ENCODE data around the gene STRIP2.
"Not testable (repeated sequence)": the region's sequence is repeated elsewhere in the genome, so short reads cannot be mapped to it uniquely, and the experiment has no call there.

The STRIP2 gene

DNA sequence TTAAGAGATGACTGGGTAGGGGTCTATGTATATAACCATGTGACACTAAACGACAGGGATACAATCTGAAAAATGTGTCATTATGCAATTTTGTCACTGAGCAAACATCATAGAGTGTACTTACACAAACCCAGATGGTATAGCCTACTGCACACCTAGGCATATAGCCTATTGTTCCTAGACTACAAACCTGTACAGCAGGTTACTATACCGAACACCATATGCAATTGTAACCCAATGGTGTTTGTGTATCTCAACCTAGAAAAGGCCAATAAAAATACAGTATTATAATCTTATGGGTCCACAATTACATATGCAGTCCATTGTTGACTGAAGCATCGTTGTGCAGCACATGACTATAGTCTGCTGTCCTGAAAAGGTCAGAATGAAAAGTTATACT lies 22.9 kb downstream of the STRIP2 start:
- DNase-seq = no peak

DNA sequence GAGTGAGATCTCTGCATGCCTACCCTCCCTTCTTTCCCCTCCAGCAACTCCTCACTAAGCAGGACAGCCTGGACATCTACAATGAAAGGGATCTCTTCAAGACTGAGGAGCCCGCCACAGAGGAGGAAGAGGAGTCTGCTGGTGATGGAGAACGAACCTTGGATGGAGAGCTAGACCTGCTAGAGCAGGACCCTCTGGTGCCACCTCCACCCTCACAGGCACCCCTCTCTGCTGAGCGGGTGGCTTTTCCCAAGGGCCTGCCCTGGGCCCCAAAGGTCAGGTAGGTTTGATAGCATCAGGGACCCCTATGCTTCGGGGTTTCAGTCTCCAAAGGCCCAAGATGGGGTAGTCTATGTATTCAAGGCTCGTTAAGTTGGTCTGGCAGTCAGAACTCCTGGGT lies 23.9 kb downstream of the STRIP2 start:
- DNase-seq = no peak

DNA sequence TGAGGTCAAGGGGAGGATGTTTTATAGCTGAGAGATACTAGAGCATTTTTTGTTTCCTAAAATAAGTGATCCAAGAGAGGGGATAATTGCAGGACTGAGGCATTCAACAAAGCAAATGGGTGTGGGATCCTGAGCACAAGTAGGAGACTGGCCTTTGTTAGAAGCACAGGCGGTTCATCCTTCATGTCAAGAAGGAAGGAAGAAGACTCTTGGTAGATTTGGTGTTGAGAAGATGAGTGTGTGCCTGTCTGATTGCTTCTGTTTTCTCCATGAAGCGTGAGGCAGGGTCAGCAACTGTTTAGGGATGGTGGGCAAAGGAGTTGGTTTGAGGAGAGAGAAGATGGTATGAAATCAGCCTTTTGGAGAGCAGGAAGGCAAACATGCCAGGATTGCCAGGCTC lies 27.6 kb downstream of the STRIP2 start:
- DNase-seq = no peak

DNA sequence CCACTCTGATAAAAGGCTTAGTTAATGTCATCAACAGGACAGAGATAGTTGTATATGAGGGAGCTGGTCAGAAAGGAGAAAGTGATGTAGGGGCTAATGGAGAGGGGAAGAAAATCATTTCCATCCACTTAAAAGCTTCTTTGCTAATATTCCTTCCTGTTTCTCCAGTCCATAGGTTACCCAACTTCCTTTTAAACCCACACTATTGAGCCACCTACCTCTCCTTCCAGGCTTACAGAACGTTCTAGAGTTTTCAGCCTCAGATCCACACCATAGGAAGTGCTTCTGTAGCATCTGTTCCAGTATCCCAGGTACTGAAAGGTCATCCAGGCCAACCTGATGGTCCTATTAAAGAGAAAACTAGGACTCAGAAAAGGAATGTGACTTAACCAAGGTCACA lies 28.2 kb downstream of the STRIP2 start:
- DNase-seq = no peak

DNA sequence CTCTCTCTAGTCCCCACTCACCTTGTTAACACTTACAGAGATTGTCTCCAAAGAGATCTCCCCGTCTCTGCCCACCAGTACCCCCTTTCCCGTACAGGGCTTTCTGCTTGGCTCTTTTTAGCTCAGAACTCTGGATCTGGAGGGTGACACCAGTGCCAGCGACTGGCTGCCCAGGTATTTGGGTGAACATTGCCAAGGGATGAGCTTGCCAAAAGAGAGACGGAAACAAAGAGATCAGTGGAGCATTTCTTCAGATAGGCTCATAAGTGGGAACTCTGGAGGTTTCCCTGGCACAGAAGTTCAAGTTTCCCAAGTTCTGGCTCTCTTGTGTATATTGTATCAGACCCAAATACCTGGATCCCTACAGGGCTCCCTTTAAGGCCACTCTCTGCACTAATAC lies 30.0 kb downstream of the STRIP2 start:
- DNase-seq = no peak

DNA sequence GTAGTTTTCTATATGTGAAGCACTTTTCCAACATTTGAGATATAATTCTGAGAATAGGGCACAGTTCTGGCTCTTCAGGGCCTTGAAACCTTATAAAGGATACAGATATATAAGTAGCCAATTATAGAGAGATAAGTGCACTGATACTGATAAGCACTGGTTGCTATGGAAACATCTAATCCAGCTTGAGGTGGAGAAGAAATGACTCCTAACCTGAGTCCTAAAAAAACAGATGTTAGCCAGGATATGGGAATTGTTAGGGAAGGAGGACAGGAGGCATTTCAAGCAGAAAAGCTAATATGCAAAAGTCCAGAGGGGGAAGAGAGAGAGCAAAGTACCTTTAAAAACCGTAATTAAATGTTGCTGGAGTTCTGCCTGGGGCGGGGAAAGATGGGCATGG lies 30.8 kb downstream of the STRIP2 start:
- DNase-seq = no peak

DNA sequence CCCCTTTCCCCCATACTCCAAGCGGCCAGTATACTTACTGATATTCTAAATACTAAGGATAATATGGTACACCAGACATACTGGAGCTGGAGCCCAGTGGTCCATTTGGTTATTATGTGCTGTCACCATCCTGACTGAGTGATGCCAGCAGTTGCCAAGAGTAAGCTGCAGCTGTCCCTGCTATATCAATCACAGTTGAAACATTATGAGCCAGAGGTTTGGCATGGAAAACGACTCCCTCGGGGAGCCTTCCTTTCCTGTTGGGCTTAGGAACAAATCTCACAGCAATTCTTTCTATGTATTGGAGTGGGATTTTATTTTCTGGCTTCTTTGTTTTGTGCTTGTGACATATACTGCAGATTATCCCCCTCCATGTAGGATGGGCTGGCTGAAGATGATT lies 32.6 kb downstream of the STRIP2 start:
- no peak for DNase-seq

DNA sequence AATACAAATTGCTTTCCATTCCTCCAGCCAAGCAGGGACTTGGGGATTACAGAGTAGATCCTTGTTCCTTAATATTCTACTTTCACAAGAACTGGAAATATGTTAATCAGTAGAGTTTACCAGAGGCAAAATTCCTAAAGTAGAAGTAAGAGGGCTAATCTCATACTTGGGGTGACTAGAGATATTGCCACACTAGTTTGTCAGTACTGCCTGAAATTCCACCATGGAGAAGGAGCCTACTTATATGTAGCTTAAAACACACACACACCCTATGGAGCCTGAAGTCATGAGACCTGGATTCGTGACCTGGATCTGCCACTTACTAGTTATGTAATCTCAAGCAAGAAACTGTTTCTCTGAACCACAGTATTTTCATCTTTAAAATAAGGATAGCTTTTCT lies 33.9 kb downstream of the STRIP2 start:
- no peak for DNase-seq

DNA sequence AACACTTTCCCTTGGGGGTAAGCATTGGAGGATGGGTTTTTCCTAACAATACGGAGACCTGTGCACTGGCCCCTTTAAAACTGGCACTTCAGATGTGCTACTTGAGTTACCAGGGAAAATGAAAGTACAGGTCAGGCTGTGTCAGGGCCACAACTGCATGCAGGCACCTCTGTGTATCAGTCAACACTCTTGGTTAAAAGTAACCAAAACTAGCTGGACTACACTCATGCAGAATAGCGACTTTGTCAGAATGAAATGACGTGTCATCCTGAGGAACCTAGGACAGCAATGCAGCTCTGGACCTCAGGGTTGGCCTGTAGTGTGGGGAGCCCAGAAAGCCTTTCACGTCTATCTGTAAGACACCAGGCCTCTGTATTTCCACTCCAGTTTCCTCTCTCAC lies 34.3 kb downstream of the STRIP2 start:
- no peak for DNase-seq

DNA sequence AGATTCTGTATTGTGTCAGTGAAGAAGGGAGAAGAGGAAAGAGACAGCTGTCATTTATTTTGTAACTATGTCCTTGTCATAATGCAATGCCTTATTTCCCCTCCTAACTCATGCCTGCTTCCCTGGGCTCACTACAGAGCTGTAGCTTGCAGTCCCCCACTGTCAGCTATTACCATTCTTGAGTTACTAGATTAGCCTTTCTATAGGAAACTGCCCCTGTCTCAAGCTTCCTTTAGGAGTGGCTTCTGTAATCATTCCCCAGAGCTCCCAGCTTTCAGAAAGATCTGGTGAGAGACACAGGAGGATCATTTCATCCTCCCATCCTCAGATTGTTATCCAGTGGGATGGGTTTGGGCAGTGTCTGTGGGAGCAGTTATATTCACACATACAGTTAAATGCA lies 35.7 kb downstream of the STRIP2 start:
- no peak for DNase-seq

DNA sequence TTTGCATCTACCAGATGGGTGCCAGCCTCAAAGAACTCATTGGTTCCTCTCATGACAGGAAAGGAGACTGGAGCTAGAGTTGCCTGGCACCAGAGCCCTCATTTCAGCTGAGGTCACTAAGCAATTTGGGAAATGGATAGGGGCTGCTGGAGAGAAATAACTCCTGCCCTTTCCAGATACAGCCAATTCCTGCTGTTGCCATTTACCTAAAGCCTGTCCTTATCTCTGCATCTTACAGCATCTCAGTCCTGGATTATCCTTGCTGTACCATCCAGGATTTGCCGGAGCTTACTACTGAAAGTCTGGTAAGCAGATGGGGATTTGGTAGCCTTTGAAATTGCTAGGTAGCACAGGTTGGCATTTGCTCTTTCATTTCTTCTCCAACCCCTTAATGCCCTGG lies 36.2 kb downstream of the STRIP2 start:
- DNase-seq = no peak

DNA sequence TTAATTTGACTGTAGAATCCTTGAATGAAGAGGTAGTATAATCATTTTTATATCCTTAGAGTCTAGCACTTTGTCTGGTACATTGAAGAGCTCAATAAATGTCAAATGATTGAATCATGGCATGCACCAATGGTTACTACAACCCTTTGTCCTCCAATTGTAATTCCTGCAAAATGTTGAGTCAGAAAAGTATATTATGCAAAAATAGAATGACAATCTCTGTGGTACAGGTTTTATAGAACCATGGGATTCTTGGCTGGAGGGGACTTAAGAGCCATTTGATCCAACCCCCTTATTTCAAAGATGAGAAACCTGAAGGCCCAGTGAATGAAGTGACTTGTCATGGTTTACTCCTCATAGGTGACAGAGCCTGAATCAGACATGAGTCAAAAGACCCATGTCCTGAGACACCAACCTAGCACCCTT lies 37.2 kb downstream of the STRIP2 start:
- DNase-seq = no peak

DNA sequence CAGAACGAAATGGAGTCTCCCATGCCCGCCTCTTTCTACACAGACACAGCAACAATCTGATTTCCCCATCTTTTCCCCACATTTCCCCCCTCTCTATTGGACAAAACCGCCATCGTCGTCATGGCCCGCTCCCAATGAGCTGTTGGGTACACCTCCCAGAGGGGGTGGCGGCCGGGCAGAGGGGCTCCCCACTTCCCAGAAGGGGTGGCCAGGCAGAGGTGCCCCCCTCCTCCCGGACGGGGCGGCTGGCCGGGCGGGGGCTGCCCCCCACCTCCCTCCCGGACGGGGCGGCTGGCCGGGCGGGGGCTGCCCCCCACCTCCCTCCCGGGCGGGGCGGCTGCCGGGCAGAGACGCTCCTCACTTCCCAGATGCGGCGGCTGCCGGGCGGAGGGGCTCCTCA lies 41.7 kb downstream of the STRIP2 start:
- DNase-seq = not testable (repeated sequence)

DNA sequence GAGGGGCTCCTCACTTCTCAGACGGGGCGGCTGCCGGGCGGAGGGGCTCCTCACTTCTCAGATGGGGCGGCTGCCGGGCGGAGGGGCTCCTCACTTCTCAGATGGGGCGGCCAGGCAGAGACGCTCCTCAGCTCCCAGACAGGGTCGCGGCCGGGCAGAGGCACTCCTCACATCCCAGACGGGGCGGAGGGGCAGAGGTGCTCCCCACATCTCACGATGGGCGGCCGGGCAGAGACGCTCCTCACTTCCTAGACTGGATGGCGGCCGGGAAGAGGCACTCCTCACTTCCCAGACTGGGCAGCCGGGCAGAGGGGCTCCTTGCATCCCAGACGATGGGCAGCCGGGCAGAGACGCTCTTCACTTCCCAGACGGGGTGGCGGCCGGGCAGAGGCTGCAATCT lies 42.2 kb downstream of the STRIP2 start:
- DNase-seq = not testable (repeated sequence)

DNA sequence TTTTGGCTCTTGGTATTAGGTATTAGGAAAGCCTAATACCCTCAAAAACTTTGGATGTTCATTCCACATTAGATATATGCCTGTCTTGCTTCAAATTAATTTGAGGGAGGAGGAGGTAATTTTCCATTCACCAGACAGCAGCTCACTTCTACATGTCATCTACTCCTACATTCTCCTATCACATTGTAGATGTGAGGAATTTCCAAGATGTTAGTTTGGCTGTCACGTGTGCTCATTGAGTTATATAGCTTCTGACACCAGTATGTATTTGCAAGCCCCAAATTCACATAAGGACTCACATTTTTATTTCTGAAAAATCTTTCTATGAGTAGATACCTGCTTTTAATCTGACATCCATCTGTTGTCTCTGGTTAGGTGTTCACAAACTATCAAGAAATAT lies 45.6 kb downstream of the STRIP2 start:
- no peak for DNase-seq

DNA sequence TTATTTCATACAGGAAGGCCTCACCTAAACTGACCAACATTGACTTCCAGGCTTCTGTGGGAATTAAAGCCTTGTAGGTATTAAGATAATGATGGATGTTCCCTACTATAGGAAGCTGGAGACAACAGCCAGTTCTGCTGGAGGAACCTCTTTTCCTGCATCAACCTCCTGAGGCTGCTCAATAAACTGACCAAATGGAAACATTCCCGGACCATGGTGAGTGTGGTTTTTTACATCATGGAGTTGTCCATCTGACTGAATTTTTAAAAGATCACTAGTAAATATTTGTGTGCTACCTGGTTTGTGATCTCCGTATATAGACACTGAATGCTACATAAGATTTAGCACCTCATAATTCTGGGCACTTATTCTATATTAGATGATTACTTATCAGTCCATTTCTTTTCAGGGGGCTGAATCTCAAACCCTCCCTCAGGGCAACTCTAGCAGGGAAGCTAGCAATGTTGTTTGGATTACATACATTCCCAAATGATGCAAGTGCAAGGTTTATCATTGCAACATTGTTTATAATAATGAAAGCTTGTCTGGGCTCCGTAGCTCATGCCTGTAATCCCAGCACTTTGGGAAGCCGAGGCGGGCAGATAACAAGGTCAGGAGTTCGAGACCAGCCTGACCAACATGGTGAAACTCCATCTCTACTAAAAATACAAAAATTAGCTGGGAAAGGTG lies 46.6 kb downstream of the STRIP2 start:
- DNase-seq = no peak

DNA sequence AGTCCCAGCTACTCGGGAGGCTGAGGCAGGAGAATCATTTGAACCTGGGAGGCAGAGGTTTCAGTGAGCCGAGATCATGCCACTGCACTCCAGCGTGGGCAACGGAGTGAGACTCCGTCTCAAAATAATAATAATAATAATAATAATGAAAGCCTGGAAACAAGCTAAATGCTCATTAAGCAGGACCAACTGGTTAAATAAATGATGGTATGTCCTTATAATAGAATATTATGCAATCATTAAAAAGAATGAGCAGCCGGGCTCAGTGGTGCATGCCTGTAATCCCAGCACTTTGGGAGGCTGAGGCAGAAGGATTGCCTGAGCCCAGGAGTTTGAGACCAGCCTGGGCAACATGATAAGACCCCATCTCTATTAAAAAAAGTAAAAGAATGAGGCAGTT lies 47.1 kb downstream of the STRIP2 start:
- DNase-seq = not testable (repeated sequence)

DNA sequence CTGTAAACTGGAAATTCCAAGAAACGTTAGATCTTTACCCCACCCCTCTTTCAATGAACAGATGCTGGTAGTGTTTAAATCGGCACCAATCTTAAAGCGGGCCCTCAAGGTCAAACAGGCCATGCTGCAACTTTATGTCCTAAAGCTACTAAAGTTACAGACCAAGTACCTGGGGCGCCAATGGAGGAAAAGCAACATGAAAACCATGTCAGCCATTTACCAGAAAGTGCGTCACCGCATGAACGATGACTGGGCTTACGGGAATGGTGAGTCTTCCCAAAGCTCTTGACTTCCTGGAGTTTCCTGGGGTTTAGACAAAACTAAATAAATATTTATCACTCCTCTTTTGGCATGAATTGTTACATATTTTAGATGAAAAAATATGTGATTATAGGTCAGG lies 48.5 kb downstream of the STRIP2 start:
- DNase-seq = no peak

DNA sequence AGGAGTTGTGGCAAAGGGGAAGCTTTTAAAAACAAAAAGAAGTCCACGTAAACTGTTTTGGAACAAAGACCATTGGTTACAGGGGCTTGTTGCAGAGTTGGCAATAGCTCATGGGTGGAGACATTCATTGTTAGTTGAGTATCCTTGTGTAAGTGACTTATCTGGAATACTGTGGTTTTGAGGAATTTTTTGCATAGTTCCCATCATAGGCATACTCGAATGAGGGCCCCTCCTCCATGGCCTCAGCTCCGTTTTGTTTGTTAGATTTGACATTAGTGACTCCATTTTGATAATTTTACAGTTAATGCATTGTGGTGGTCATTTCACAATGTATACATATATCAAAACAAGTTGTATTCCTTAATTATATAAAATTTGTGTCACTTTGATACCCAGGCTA lies 55.3 kb downstream of the STRIP2 start:
- DNase-seq = no peak

DNA sequence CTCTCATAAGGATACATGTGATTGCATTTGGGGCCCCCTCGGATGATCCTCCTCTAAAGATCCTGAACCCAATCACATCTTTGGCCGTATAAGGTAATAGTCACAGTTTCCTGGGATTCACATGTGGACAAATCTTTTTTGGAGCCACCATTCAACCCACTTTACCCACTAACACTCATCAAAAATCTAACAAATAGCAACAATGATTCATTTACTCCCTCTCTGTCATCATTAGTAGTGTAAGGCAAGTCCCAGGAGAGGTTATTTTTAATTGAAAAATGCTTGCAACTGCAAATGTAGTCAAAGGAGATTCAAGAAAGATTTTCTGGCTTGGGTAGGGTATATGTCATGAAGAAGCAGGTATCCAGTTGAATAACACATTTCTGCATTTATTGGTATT lies 58.2 kb downstream of the STRIP2 start:
- no peak for DNase-seq

DNA sequence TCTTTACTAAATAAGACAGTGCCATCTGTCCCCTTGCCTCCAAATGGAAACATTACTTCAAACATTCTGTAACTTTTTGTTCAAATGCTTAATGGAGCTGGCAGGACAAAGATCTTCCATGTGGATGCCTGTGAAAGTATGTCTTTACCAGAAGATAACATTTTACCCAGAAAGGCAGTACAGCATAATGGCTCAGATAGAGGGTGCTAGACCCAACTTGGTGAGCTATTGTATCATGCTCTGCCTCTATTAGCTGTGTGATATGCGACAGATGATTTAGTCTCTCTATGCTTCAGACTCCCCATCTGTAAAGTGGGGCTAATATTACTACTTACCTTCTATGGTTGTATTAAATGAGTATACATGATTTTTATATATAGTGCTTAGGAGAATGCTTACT lies 59.3 kb downstream of the STRIP2 start:
- DNase-seq = no peak

DNA sequence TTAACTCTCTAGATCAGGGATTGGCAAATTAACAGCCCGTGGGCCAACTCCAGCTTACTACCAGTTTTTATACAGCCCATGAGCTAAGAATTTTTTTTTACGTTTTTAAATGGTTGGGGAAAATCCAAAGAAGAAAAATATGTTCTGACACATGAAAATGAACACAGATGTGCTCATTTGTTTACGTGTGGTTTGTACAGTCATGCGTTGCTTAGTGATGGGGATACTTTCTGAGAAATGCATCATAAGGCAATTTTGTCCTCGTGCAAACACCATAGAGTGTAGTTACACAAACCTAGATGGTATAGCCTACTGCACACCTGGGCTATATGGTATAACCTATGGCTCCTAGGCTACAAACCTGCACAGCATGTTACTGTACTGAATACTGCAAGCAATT lies 59.8 kb downstream of the STRIP2 start:
- DNase-seq = no peak

DNA sequence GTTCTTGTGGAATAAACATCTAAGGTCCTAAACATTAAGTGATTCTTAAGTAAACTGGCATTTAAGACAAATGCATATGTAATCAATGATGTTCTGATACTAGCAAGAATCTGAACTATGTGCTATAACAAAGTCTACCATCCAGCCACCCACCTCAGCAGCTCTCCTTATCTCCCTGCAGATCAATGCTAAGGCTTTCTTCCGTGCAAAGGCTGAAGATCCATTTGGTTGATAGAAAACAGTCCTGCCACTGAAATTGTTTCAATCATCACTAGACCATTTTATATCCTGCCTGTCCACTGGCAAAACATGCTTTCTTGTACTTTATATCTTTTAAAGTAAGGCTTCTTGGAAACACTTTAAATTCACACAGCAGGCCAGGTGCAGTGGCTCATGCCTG lies 61.8 kb downstream of the STRIP2 start:
- no peak for DNase-seq

DNA sequence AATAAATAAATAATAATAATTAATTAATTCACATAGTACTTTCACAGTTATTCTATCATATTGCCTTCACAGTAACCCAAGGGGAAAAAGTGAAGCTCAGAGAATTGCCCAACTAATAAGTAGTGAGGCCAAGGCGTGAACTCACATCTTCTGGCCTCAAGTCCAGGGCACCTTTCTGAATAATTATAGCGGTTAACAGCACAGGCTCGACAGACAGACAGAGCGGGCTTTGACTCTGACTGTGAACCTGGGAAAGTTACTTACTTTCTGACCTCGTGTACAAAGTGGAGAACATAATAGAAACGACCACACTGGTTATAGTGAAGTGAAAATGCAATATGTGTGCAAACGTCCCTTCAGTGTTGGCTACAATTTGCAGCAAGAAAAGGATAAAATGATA lies 62.4 kb downstream of the STRIP2 start:
- DNase-seq = no peak

DNA sequence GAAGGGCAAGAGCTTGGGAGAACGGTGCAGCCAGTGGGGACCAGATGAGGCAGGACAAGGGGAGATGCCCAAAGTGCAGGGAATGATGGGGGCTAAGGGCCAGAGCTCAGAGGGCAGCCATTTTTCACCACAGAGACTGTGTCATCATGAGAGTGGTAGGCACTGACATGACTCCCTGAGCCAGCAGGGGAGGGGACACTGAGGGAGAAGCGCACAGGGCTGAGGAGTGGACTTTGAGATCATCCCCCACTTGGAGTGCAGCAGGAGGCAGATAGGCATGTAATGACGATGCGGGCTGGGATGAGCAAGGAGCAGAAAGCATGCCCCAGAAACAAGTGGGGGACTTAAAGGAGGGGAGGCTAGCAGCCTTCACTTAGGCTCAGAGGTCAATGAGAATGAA lies 62.9 kb downstream of the STRIP2 start:
- no peak for DNase-seq

DNA sequence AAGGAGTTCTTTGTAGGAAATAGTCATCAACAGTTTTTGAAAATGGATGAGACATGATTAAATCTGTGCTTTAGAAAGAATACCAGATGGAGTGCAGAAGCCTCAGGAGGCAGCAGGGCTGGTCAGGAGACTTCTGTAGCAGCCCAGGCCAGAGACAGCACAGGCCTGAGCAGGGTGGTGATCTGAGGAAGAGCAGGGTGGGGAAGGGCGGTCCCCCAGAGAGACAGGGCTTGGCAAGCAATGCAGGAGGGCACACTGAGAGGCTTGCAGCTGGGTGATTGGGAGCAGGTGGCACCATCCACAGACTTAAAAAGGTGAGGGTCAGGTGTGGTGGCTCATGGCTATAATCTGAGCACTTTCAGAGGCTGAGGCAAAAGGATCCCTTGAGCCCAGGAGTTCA lies 63.8 kb downstream of the STRIP2 start:
- no peak for DNase-seq
